A549 (cell line): ENCODE results near the gene SURF6. TPM values are rescaled to one million over a fixed set of nuclear protein-coding genes. Genes with fewer than 3 reads are reported as not detected.

Experiments used
- ATAC-seq, 2 experiments: fragments of 200-7000 bp in 1 of 2; fragments of >200 bp in 1 of 2; cut with Nextera tagmentation in 1 of 2; cut with Tn5 transposase in 1 of 2; 3 replicates each; pipeline versions ENCODE4 v1.8.0 to v1.9.1; 2018 to 2020; ENCODE audit warnings: mild to moderate bottlenecking in 1 of 2, moderate library complexity in 1 of 2
- CTCF ChIA-PET: fragments of 300-600 bp; sonication (Branson Sonifier 250); formaldehyde crosslinking; extraction: SDS; loops from one replicate; lab custom pipeline; 2021; ENCODE audit warnings: antibody characterized with exemption, inconsistent platforms; lab: Yijun Ruan, JAX
- POLR2A ChIA-PET: fragments of 350-600 bp; formaldehyde crosslinking; extraction: SDS; loops from one replicate; lab custom pipeline; 2021; ENCODE audit warnings: antibody characterized with exemption, inconsistent platforms; lab: Yijun Ruan, JAX
- DNase-seq, 2 experiments: peaks; one replicate each; pipeline versions ENCODE4 v3.0.0 to v3.0.0-alpha.2; 2011 to 2016; ENCODE audit warnings: low read depth in 1 of 2, low spot score in 1 of 2
- FAIRE-seq: peaks from 2 replicates; lab custom pipeline; 2011; peaks lifted over from hg19 to GRCh38; lab: Jason Lieb, UNC
- H3K27ac ChIP-seq, 2 experiments: fragments of >200 bp; sonication (Bioruptor Twin); formaldehyde crosslinking; 3 replicates each; pipeline ENCODE4 v1.5.1; 2016 to 2017
- H3K4me1 ChIP-seq: fragments of >200 bp; sonication (Bioruptor Twin); formaldehyde crosslinking; 3 replicates; pipeline ENCODE4 v1.6.1; 2016
- H3K4me2 ChIP-seq: fragments of >200 bp; sonication (Bioruptor Twin); formaldehyde crosslinking; 3 replicates; pipeline ENCODE4 v1.6.1; 2016
- H3K4me3 ChIP-seq: fragments of >200 bp; sonication (Bioruptor Twin); formaldehyde crosslinking; 3 replicates; pipeline ENCODE4 v1.5.1; 2016
- H3K9me3 ChIP-seq: fragments of >200 bp; sonication (Bioruptor Twin); formaldehyde crosslinking; 3 replicates; pipeline ENCODE4 v1.6.1; 2016
- CBX2 ChIP-seq: fragments of 200-600 bp; sonication (generic); IDR thresholded peaks from 2 replicates; pipeline ENCODE4 v1.6.1; 2016; ENCODE audit warnings: low read depth, mild to moderate bottlenecking, borderline replicate concordance
- CTCF ChIP-seq: fragments of >200 bp; sonication (Bioruptor Twin); formaldehyde crosslinking; IDR thresholded peaks from 3 replicates; pipeline ENCODE4 v1.5.1; 2016
- ELK1 ChIP-seq: fragments of 150-350 bp; IDR thresholded peaks from 2 replicates; pipeline ENCODE4 v1.6.1; 2014; ENCODE audit warnings: low read depth, mild to moderate bottlenecking, low read length
- FOSB ChIP-seq: fragments of 250-450 bp; sonication (Bioruptor Pico); IDR thresholded peaks from 2 replicates; pipeline ENCODE4 v1.5.0; 2020; ENCODE audit warnings: mild to moderate bottlenecking, moderate library complexity
- GATA3 ChIP-seq: IDR thresholded peaks from 2 replicates; pipeline ENCODE4 v1.6.1; 2012; ENCODE audit warnings: borderline replicate concordance
- MAZ ChIP-seq: fragments of 150-350 bp; IDR thresholded peaks from 2 replicates; pipeline ENCODE4 v1.6.1; 2014; ENCODE audit warnings: antibody characterized with exemption, low read depth, low read length, borderline replicate concordance
- NPAS2 ChIP-seq: fragments of 250-450 bp; sonication (Bioruptor Pico); IDR thresholded peaks from 2 replicates; pipeline ENCODE4 v1.8.0; 2022; ENCODE audit warnings: mild to moderate bottlenecking, moderate library complexity, borderline replicate concordance
- RAD21 ChIP-seq, 2 experiments: fragments of >200 bp in 1 of 2; sonication (Bioruptor Twin) in 1 of 2; formaldehyde crosslinking in 1 of 2; IDR thresholded peaks in 1 of 2; conservative IDR thresholded peaks in 1 of 2; 2 replicates in 1 of 2; 3 replicates in 1 of 2; pipeline ENCODE4 v1.6.1; 2012 to 2018; ENCODE audit warnings: inconsistent platforms in 1 of 2
- RFX5 ChIP-seq: fragments of 450-650 bp; IDR thresholded peaks from 2 replicates; pipeline ENCODE4 v1.7.1; 2014; ENCODE audit warnings: antibody characterized with exemption, mild to moderate bottlenecking, moderate library complexity
- SMC3 ChIP-seq: fragments of >200 bp; sonication (Bioruptor Twin); formaldehyde crosslinking; IDR thresholded peaks from 3 replicates; pipeline ENCODE4 v1.6.1; 2018; ENCODE audit warnings: inconsistent platforms
- SREBF2 ChIP-seq: fragments of 450-650 bp; IDR thresholded peaks from 2 replicates; pipeline ENCODE4 v1.6.1; 2014; ENCODE audit warnings: mild to moderate bottlenecking, moderate library complexity
- WGBS: methylation state at CpG from one replicate; pipeline ENCODE4 v1.1.6; 2017; ENCODE audit errors: missing lambda C conversion rate; 5-methylcytosine and 5-hydroxymethylcytosine counted together
- polyA plus RNA-seq, 4 experiments: library from polyadenylated mRNA; depleted of rRNA in 3 of 4; stranded (reverse); fragments of >200 nt; fragmentation: RNase III in 1 of 4; extraction: RNeasy Plus Mini Kit Qiagen cat#74134 plus additional on column Dnase treatment in 1 of 4; gene quantifications; 2 replicates in 3 of 4; 3 replicates in 1 of 4; pipeline ENCODE4 v1.2.3, GENCODE V29; 2011 to 2017

Gene SURF6
- polyA plus RNA-seq, 2 of the 4 experiments (the other 2 are of a cell fraction), result 10.5 to 25.1 TPM

- WGBS, result 84% methylated on average over 13 of the region's 13 CpGs
- CTCF ChIA-PET, result interaction anchor here (1.6 to 3.3 kb wide), 2 partner anchors 10 to 125 kb away, joined by 6 to 27 read pairs; no protein-coding TSS in a partner anchor
- no peak for TF ChIP-seq FOSB (CRISPR knock-in tag)
- TF ChIP-seq RFX5, result no peak
- TF ChIP-seq NPAS2 (CRISPR knock-in tag), result no peak
- TF ChIP-seq MAZ, result no peak
- H3K4me2 ChIP-seq, result no peak overlapping the region
- peaks cover 7% of the 10 kb centered on the region; the same call in 1 of the 3 replicates for H3K4me1 ChIP-seq
- no peaks in the 10 kb centered on the region for H3K9me3 ChIP-seq
- H3K4me3 ChIP-seq, result no peak overlapping the region
- FAIRE-seq (no peak), ATAC-seq (no peak), DNase-seq (no peak)
- H3K27ac ChIP-seq, result no peak overlapping the region
- POLR2A ChIA-PET, result interaction anchor here (1.4 kb wide), 1 partner anchor 14 kb away, joined by 8 read pairs; the partner anchor contains the start of genes MED22 and RPL7A
These were observed 25.6 kb upstream of the SURF6 start for GRCh38 chr9:133361507-133362092.

GRCh38 chr9:133360400-133361393, 24.7 kb upstream of the SURF6 start:
- peaks cover 7% of the 10 kb centered on the region; the same call in 1 of the 3 replicates for H3K4me1 ChIP-seq
- no peak for FAIRE-seq
- ChIA-PET CTCF (interaction anchor here (0.7 to 7.5 kb wide), 6 partner anchors 11 to 125 kb away, joined by 3 to 59 read pairs (median 13); partner anchors contain the start of gene CACFD1), POLR2A (interaction anchor here (1.2 kb wide), 2 partner anchors 12 to 126 kb away, joined by 3 to 5 read pairs; partner anchors contain the start of genes MED22 and RPL7A)
- ATAC-seq, result no peak
- H3K4me3 ChIP-seq, result no peak overlapping the region
- no peak for DNase-seq
- H3K9me3 ChIP-seq, result no peaks in the 10 kb centered on the region
- TF ChIP-seq ELK1 (no peak), FOSB (CRISPR knock-in tag) (0 out of 2 replicates have a peak, but pooled peaks have one; percentile 34), SREBF2 (no peak), RFX5 (no peak)
- WGBS, result 94% methylated on average over 21 of the region's 21 CpGs
- H3K4me2 ChIP-seq, result no peak overlapping the region
- no peak overlapping the region for H3K27ac ChIP-seq

- Histone ChIP-seq H3K4me1 (peaks cover 14% of the 10 kb centered on the region; the same call in 1 of the 3 replicates), H3K4me2 (no peak overlapping the region), H3K9me3 (no peaks in the 10 kb centered on the region), H3K27ac (no peak overlapping the region), H3K4me3 (no peak overlapping the region)
- POLR2A ChIA-PET, result interaction anchor here (0.6 to 1.2 kb wide), 3 partner anchors 11 to 127 kb away, joined by 3 to 5 read pairs (median 3); partner anchors contain the start of genes MED22 and RPL7A
- ATAC-seq (peak in 1 of 2 experiments; percentile 34; a peak in 3 of 6 replicates), DNase-seq (no peak), FAIRE-seq (no peak)
- CTCF ChIA-PET, result interaction anchor here (0.7 to 7.5 kb wide), 12 partner anchors 7 to 367 kb away, joined by 3 to 59 read pairs (median 6); partner anchors contain the start of genes CACFD1 and SLC2A6
- TF ChIP-seq CTCF (peak; percentile 2; the same call in 2 of the 3 replicates), RAD21 (conservative IDR thresholded peaks at IDR 0.05 in 1 of 2, IDR thresholded peaks at IDR 0.05 in 1 of 2) (peak; percentile 53 to 56), CBX2 (no peak), SMC3 (peak; percentile 25; the same call in 1 of the 3 replicates), GATA3 (no peak)
- WGBS, result 80% methylated on average over 20 of the region's 20 CpGs
These were observed 23.6 kb upstream of the SURF6 start for GRCh38 chr9:133359399-133360175.
